Measurements from ENCODE around the gene A1CF.
"Not testable (repeated sequence)": the region's sequence is repeated elsewhere in the genome, so short reads cannot be mapped to it uniquely, and the experiment has no call there.

Gene A1CF

GRCh38 chr10:50794490-50794889 is 90.9 kb downstream of the A1CF start:
- no peak for TF ChIP-seq CTCF (IDR thresholded peaks at IDR 0.05)

GRCh38 chr10:50788951-50789945 is 96.2 kb downstream of the A1CF start:
- DNase-seq (ENCODE audit: low spot score), result no peak
- TF ChIP-seq CTCF (IDR thresholded peaks at IDR 0.05), result peak; percentile 16
- Histone ChIP-seq H3K4me3 (no peak overlapping the region), H3K27ac (no peak overlapping the region)

More at GRCh38 chr10:50794490-50794889, 90.9 kb downstream of the A1CF start:
- Histone ChIP-seq H3K27ac (no peak overlapping the region), H3K4me3 (no peak overlapping the region)
- DNase-seq (ENCODE audit: low spot score), result no peak

- not testable (repeated sequence) for H3K27ac ChIP-seq; DNase-seq (ENCODE audit: low spot score); H3K4me3 ChIP-seq
Observed at GRCh38 chr10:50787962-50788361, 97.5 kb downstream of the A1CF start.

- DNase-seq (ENCODE audit: low spot score); H3K4me3 ChIP-seq: not testable (repeated sequence)
Observed at GRCh38 chr10:50782017-50782416, 103.4 kb downstream of the A1CF start.

GRCh38 chr10:50780036-50780435 is 105.4 kb downstream of the A1CF start:
- H3K4me3 ChIP-seq; DNase-seq (ENCODE audit: low spot score); H3K27ac ChIP-seq: not testable (repeated sequence)

More at GRCh38 chr10:50782017-50782416, 103.4 kb downstream of the A1CF start:
- H3K27ac ChIP-seq, result not testable (repeated sequence)

- not testable (repeated sequence) for H3K4me3 ChIP-seq; DNase-seq (ENCODE audit: low spot score); H3K27ac ChIP-seq
Observed at GRCh38 chr10:50774868-50775267, 110.6 kb downstream of the A1CF start.

- DNase-seq (ENCODE audit: low spot score); H3K27ac ChIP-seq; H3K4me3 ChIP-seq: not testable (repeated sequence)
Observed at GRCh38 chr10:50772042-50772441, 113.4 kb downstream of the A1CF start.

GRCh38 chr10:50766774-50767513 is 118.5 kb downstream of the A1CF start:
- not testable (repeated sequence) for H3K4me3 ChIP-seq; H3K27ac ChIP-seq; DNase-seq (ENCODE audit: low spot score)

Measured in coronary artery (tissue), 2 donors.